Stimulated activated naive B cell treated with anti-CD40 and anti-IgM and Interleukin-4, amounts not matched to agents 10 μg/mL and 1 μg/mL and 100 μg/mL, for 72 hours (primary cell): Measurements from ENCODE around the gene PCDHGB2.
"Not testable (repeated sequence)": the region's sequence is repeated elsewhere in the genome, so short reads cannot be mapped to it uniquely, and the experiment has no call there.

Source experiments
- ATAC-seq, 2 donors: fragments of 150-1000 bp; cut with Tn5 transposase; replicated peaks; 2 replicates each; pipeline ENCODE4 v1.10.0; 2021; ENCODE audit warnings: moderate library complexity in 1 of 2
- DNase-seq: peaks from one replicate; pipeline ENCODE4 v3.0.0; 2021
- H3K27ac Mint-ChIP-seq: one replicate; pipeline ENCODE4 v1.8.0; 2022; ENCODE audit warnings: mild to moderate bottlenecking, mixed read lengths
- H3K27me3 Mint-ChIP-seq, 2 donors: one replicate each; pipeline ENCODE4 v1.8.0; 2022; ENCODE audit warnings: mixed read lengths in 2 of 2
- H3K36me3 Mint-ChIP-seq, 2 donors: one replicate each; pipeline ENCODE4 v1.8.0; 2022; ENCODE audit warnings: mixed read lengths in 2 of 2, mild to moderate bottlenecking in 1 of 2
- H3K4me1 Mint-ChIP-seq, 2 donors: one replicate each; pipeline ENCODE4 v1.8.0; 2022; ENCODE audit warnings: mixed read lengths in 2 of 2, mild to moderate bottlenecking in 1 of 2
- H3K4me3 Mint-ChIP-seq, 2 donors: one replicate each; pipeline ENCODE4 v1.8.0; 2022; ENCODE audit warnings: mild to moderate bottlenecking in 2 of 2, mixed read lengths in 2 of 2, moderate library complexity in 1 of 2
- H3K9me3 Mint-ChIP-seq, 2 donors: one replicate each; pipeline ENCODE4 v1.8.0; 2022; ENCODE audit warnings: mixed read lengths in 2 of 2, mild to moderate bottlenecking in 1 of 2

PCDHGB2 gene

DNA sequence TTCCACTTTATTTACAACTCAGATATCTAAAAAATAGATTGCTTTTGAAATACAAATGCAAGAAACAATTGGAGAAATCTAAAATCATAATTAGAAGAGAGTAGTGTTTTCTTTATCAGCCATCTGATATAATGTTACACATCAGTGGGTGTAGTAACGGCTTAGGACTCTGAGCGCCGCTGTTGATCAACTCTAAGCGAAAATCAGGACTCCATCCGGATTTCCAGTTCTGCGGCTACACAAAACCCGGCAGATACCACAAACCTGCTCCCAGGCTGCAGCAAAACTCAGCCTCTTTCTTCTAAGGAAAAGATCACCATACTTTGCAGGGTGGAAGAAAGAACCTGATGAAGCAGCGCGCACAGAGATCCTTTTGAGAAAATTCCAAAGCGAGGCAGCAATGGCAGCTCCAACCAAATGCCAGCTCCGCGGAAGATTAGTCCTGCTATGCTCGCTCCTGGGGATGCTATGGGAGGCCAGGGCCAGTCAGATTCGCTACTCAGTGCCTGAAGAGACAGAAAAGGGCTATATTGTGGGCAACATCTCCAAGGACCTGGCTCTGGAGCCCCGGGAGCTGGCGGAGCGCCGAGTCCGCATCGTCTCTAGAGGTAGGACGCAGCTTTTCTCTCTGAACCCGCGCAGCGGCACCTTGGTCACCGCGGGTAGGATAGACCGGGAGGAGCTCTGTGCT lies 42.9 kb downstream of the PCDHGB2 start, which contains the start of gene PCDHGA9:
TSS of gene PCDHGA9 (plus strand) at position 226 of the 691 bp plus-strand sequence. CDS start at position 401, 175 bp downstream.
- Mint-ChIP-seq H3K9me3 (peaks cover 9 to 13% of the 10 kb centered on the region in 2 donors), H3K4me3 (peak within 1 kb of the TSS; percentile 60 to 71), H3K4me1 (peaks cover 4 to 6% of the 10 kb centered on the region in 2 donors), H3K27me3 (peaks cover 67 to 79% of the 10 kb centered on the region in 2 donors), H3K27ac (peak within 1 kb of the TSS; percentile 42), H3K36me3 (peaks cover 12 to 14% of the 10 kb centered on the region in 2 donors)
- ATAC-seq = no peak
- DNase-seq = no peak

DNA sequence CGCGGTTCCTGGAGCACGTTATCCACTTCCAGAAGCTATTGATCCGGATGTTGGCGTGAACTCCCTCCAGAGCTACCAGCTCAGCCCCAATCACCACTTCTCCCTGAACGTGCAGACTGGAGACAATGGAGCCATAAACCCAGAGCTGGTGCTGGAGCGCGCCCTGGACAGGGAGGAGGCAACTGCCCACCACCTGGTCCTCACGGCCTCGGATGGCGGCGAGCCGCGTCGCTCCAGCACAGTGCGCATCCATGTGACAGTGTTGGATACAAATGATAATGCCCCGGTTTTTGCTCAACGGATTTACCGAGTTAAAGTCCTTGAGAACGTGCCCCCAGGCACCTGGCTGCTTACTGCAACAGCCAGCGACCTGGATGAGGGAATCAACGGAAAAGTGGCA lies 43.6 kb downstream of the PCDHGB2 start:
- ATAC-seq (no peak), DNase-seq (no peak)
- H3K4me3 Mint-ChIP-seq = no peak overlapping the region
- peaks cover 5 to 6% of the 10 kb centered on the region in 2 donors for H3K4me1 Mint-ChIP-seq
- H3K9me3 Mint-ChIP-seq = peaks cover 12 to 15% of the 10 kb centered on the region in 2 donors
- peaks cover 74 to 85% of the 10 kb centered on the region in 2 donors for H3K27me3 Mint-ChIP-seq
- H3K36me3 Mint-ChIP-seq = peaks cover 14 to 17% of the 10 kb centered on the region in 2 donors
- no peak overlapping the region for H3K27ac Mint-ChIP-seq

DNA sequence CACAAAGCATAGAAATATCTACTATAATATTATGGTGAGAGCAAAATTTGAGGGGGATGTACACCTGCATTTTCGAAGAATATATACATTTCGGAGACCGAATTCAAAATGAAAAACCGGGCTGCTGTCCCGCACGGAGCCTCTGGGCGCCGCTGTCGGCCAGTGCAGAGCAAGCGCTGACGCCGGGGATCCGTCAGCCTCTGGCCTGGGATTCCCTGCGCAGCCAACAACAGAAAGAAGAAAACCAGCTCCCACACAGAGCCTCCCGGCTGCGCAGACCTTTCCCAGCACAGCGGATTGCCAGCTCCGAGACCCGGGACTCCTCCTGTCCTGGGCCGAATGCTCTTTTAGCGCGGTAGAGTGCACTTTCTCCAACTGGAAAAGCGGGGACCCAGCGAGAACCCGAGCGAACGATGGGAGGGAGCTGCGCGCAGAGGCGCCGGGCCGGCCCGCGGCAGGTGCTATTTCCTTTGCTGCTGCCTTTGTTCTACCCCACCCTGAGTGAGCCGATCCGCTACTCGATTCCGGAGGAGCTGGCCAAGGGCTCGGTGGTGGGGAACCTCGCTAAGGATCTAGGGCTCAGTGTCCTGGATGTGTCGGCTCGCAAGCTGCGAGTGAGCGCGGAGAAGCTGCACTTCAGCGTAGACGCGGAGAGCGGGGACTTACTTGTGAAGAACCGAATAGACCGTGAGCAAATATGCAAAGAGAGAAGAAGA lies 48.2 kb downstream of the PCDHGB2 start, which contains the start of gene PCDHGB6:
TSS of gene PCDHGB6 (plus strand) at position 232 of the 716 bp plus-strand sequence. CDS start at position 414, 182 bp downstream.
- peak in 1 of 2 donors; percentile 57 for ATAC-seq
- DNase-seq, H3K4me1 Mint-ChIP-seq: not testable (repeated sequence)
- H3K27me3 Mint-ChIP-seq = peaks cover 72% of the 10 kb centered on the region in 2 donors
- peaks cover 12 to 16% of the 10 kb centered on the region in 2 donors for H3K36me3 Mint-ChIP-seq
- H3K4me3 Mint-ChIP-seq = peak within 1 kb of the TSS; percentile 70 to 77
- peak within 1 kb of the TSS; percentile 81 for H3K27ac Mint-ChIP-seq
- peaks cover 12 to 17% of the 10 kb centered on the region in 2 donors for H3K9me3 Mint-ChIP-seq

DNA sequence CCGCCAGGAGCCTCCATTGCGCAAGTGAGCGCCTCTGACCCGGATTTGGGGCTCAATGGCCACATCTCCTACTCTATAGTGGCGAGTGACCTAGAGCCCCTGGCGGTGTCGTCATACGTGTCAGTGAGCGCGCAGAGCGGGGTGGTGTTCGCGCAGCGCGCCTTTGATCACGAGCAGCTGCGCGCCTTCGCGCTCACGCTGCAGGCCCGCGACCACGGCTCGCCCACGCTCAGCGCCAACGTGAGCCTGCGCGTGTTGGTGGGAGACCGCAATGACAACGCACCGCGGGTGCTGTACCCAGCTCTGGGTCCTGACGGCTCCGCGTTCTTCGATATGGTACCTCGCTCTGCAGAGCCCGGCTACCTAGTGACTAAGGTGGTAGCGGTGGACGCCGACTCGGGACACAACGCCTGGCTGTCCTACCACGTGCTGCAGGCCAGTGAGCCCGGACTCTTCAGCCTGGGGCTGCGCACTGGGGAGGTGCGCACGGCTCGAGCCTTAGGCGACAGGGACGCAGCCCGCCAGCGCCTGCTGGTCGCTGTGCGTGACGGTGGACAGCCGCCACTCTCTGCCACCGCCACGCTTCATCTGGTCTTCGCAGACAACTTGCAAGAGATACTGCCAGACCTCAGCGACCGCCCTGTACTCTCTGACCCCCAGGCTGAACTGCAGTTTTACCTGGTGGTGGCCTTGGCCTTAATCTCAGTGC lies 50.0 kb downstream of the PCDHGB2 start:
- no peak for DNase-seq
- Mint-ChIP-seq H3K4me1 (peaks cover 13 to 15% of the 10 kb centered on the region in 2 donors), H3K36me3 (peaks cover 14 to 20% of the 10 kb centered on the region in 2 donors), H3K4me3 (no peak overlapping the region), H3K27me3 (peaks cover 72 to 74% of the 10 kb centered on the region in 2 donors), H3K9me3 (peaks cover 16 to 24% of the 10 kb centered on the region in 2 donors), H3K27ac (no peak overlapping the region)
- ATAC-seq = no peak

DNA sequence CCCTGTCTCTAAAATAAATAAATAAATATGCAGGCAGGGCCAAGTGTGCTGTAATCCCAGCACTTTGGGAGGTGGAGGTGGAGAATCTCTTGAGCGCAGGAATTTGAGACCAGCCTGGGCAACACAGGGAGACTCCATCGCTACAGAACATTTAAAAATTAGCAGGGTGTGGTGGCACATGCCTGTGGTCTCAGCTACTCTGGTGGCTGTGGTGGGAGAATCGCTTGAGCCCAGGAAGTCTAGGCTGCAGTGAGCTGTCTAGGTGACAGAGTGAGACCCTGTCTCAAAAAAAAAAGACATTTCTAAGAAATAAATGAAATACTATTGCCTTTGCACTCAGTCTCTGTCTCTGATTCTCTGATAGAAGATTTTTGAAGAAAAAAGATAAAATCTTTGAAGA lies 51.8 kb downstream of the PCDHGB2 start:
- Mint-ChIP-seq H3K9me3 (peaks cover 16 to 22% of the 10 kb centered on the region in 2 donors), H3K4me3 (no peak overlapping the region), H3K27me3 (peaks cover 62 to 73% of the 10 kb centered on the region in 2 donors), H3K27ac (no peak overlapping the region), H3K4me1 (peaks cover 13 to 15% of the 10 kb centered on the region in 2 donors), H3K36me3 (peaks cover 20% of the 10 kb centered on the region in 2 donors)
- ATAC-seq (no peak), DNase-seq (no peak)
